OCI-LY3 (cell line): Measurements from ENCODE around the gene WDR27.
"Not testable (repeated sequence)": the region's sequence is repeated elsewhere in the genome, so short reads cannot be mapped to it uniquely, and the experiment has no call there.

Experiments used
- H2AFZ ChIP-seq: fragments of 200-600, 300-600 bp; shearing (Covaris generic); 2 replicates; pipeline ENCODE4 v1.6.0; 2014; ENCODE audit warnings: antibody characterized with exemption, low read depth, low read length
- H3K27ac ChIP-seq: fragments of 200-600, 300-600 bp; sonication (generic); 2 replicates; pipeline ENCODE4 v1.5.1; 2014; ENCODE audit warnings: mild to moderate bottlenecking, low read length, moderate library complexity, mixed read lengths
- H3K27me3 ChIP-seq: fragments of 200-600, 300-600 bp; sonication (generic); 2 replicates; pipeline ENCODE4 v1.6.1; 2014; ENCODE audit warnings: low read depth, low read length, mixed read lengths
- H3K36me3 ChIP-seq: fragments of 200-600, 300-600 bp; sonication (generic); replicated peaks from 2 replicates; pipeline ENCODE3; 2014; ENCODE audit warnings: low read depth, low read length, mixed read lengths
- H3K4me1 ChIP-seq: fragments of 300-600, 200-600 bp; sonication (generic); 2 replicates; pipeline ENCODE4 v1.6.1; 2014; ENCODE audit warnings: low read length, mixed read lengths
- H3K4me2 ChIP-seq: fragments of 200-600, 300-600 bp; sonication (generic); 2 replicates; pipeline ENCODE4 v1.6.1; 2014; ENCODE audit warnings: low read length, mixed read lengths
- H3K4me3 ChIP-seq: fragments of 300-600, 200-600 bp; sonication (generic); 2 replicates; pipeline ENCODE4 v1.5.1; 2014; ENCODE audit warnings: antibody characterized with exemption, mild to moderate bottlenecking, low read length, moderate library complexity
- H3K79me2 ChIP-seq: fragments of 300-600, 200-600 bp; shearing (Covaris generic); 2 replicates; pipeline ENCODE4 v1.6.1; 2014; ENCODE audit warnings: mild to moderate bottlenecking, low read length, mixed read lengths
- H3K9ac ChIP-seq: fragments of 300-600, 200-600 bp; shearing (Covaris generic); 2 replicates; pipeline ENCODE4 v1.6.0; 2014; ENCODE audit warnings: mild to moderate bottlenecking, low read length, moderate library complexity
- H3K9me3 ChIP-seq: fragments of 200-600, 300-600 bp; shearing (Covaris generic); 2 replicates; pipeline ENCODE4 v1.6.1; 2014; ENCODE audit warnings: low read length, mixed read lengths; ENCODE audit not compliant: insufficient read depth
- H4K20me1 ChIP-seq: fragments of 200-600, 300-600 bp; sonication (generic); 2 replicates; pipeline ENCODE4 v1.6.1; 2016; ENCODE audit warnings: low read length, mixed read lengths; ENCODE audit not compliant: insufficient read depth
- CTCF ChIP-seq: fragments of 200-600, 300-600 bp; sonication (generic); IDR thresholded peaks from 2 replicates; pipeline ENCODE4 v1.5.1; 2014; ENCODE audit warnings: antibody characterized with exemption, low read length, low read depth
- EZH2phosphoT487 ChIP-seq: fragments of 200-600 bp; shearing (Covaris generic); IDR thresholded peaks from 2 replicates; pipeline ENCODE4 v1.6.1; 2018; ENCODE audit warnings: antibody characterized with exemption, mixed run types, low read depth

The WDR27 gene

GRCh38 chr6:169518451-169518850, 183.4 kb downstream of the WDR27 start:
- H3K9me3 ChIP-seq = no peaks in the 10 kb centered on the region
- no peak overlapping the region for H3K9ac ChIP-seq
- no peaks in the 10 kb centered on the region for H3K27me3 ChIP-seq
- H3K36me3 ChIP-seq = no peaks in the 10 kb centered on the region
- H3K4me1 ChIP-seq = peaks cover 15% of the 10 kb centered on the region
- H3K79me2 ChIP-seq = no peaks in the 10 kb centered on the region
- H4K20me1 ChIP-seq = no peaks in the 10 kb centered on the region
- no peak overlapping the region for H3K4me2 ChIP-seq
- H3K4me3 ChIP-seq = no peak overlapping the region
- no peak for TF ChIP-seq EZH2phosphoT487
- no peak for TF ChIP-seq CTCF
- H2AFZ ChIP-seq = no peak overlapping the region
- H3K27ac ChIP-seq = no peak overlapping the region

- H3K79me2 ChIP-seq = no peaks in the 10 kb centered on the region
- H3K4me1 ChIP-seq = no peaks in the 10 kb centered on the region
- H3K4me3 ChIP-seq = no peak overlapping the region
- H2AFZ ChIP-seq = no peak overlapping the region
- H3K27me3 ChIP-seq = no peaks in the 10 kb centered on the region
- H3K36me3 ChIP-seq = no peaks in the 10 kb centered on the region
- TF ChIP-seq CTCF (no peak), EZH2phosphoT487 (no peak)
- no peak overlapping the region for H3K4me2 ChIP-seq
- no peaks in the 10 kb centered on the region for H3K9me3 ChIP-seq
- H3K9ac ChIP-seq = no peak overlapping the region
- H4K20me1 ChIP-seq = no peaks in the 10 kb centered on the region
- no peak overlapping the region for H3K27ac ChIP-seq
Measured at GRCh38 chr6:169513478-169514193, 188.2 kb downstream of the WDR27 start.

GRCh38 chr6:169511785-169512184, 190.0 kb downstream of the WDR27 start:
- H3K36me3 ChIP-seq, H3K9ac ChIP-seq, H3K27me3 ChIP-seq, H3K79me2 ChIP-seq, H3K27ac ChIP-seq, H2AFZ ChIP-seq, H3K4me2 ChIP-seq, H3K4me3 ChIP-seq, H3K9me3 ChIP-seq, H3K4me1 ChIP-seq, H4K20me1 ChIP-seq: not testable (repeated sequence)

GRCh38 chr6:169510871-169511270, 191.0 kb downstream of the WDR27 start:
- Histone ChIP-seq H3K79me2 (no peaks in the 10 kb centered on the region), H4K20me1 (no peaks in the 10 kb centered on the region), H2AFZ (no peak overlapping the region), H3K9me3 (no peaks in the 10 kb centered on the region), H3K4me1 (no peaks in the 10 kb centered on the region), H3K4me2 (no peak overlapping the region), H3K27ac (no peak overlapping the region), H3K36me3 (no peaks in the 10 kb centered on the region), H3K4me3 (no peak overlapping the region), H3K9ac (no peak overlapping the region), H3K27me3 (no peaks in the 10 kb centered on the region)
- TF ChIP-seq CTCF (no peak), EZH2phosphoT487 (no peak)
